Esophagus muscularis mucosa (tissue), 3 donors: ENCODE data around the gene POT1.

Source experiments
- CTCF ChIP-seq, 3 experiments: fragments of 200-600 bp in 2 of 3; fragments of 450-650 bp in 1 of 3; sonication (generic) in 2 of 3; IDR thresholded peaks; one replicate each; pipeline ENCODE4 v1.5.1; 2017 to 2019; ENCODE audit warnings: antibody characterized with exemption in 3 of 3, mild to moderate bottlenecking in 2 of 3, moderate library complexity in 1 of 3
- POLR2A ChIP-seq: fragments of 450-650 bp; IDR thresholded peaks from one replicate; pipeline ENCODE4 v1.6.1; 2017; ENCODE audit warnings: antibody characterized with exemption, moderate library complexity, mild to moderate bottlenecking, low read depth
- POLR2AphosphoS5 ChIP-seq, 2 donors: sonication (generic); formaldehyde crosslinking; IDR thresholded peaks; one replicate each; pipeline ENCODE4 v1.6.1; 2017; ENCODE audit warnings: antibody characterized with exemption in 2 of 2

- TF ChIP-seq CTCF (IDR thresholded peaks at IDR 0.05): no peak
- no peak for TF ChIP-seq POLR2A
- TF ChIP-seq POLR2AphosphoS5 (IDR thresholded peaks at IDR 0.05): no peak
Measured at GRCh38 chr7:124919841-124920240, 9.8 kb downstream of the POT1 start.
